ENCODE results near the gene ELAC2. TPM values are rescaled to one million over a fixed set of nuclear protein-coding genes. Genes with fewer than 3 reads are reported as not detected.

ELAC2 gene
- total and polyA plus RNA-seq, 2 donors (not counting 1 experiment from before 2014, with no cell fraction given) = 58.1 to 79.4 TPM

- peak overlapping the region; percentile 40 for H3K4me3 Mint-ChIP-seq
- peaks cover 3 to 8% of the 10 kb centered on the region in 2 donors for H3K4me1 ChIP-seq (ENCODE audit: control insufficient read depth in 2 of 2, insufficient read depth in 2 of 2, low read length in 2 of 2)
- WGBS (ENCODE audit: insufficient coverage) = 42% methylated on average over 16 of the region's 19 CpGs
- no peaks in the 10 kb centered on the region for H3K79me2 ChIP-seq (ENCODE audit: control insufficient read depth, insufficient read depth, low read length)
- TF ChIP-seq EZH2 (IDR thresholded peaks at IDR 0.05; ENCODE audit: borderline replicate concordance, insufficient read depth, low read depth, low read length, poor library complexity, severe bottlenecking) (no peak), CTCF (IDR thresholded peaks at IDR 0.05) (peak; percentile 98)
- POLR2A ChIA-PET = no interaction called here
- no peak overlapping the region for H3K27ac Mint-ChIP-seq
- H2AFZ ChIP-seq (ENCODE audit: insufficient read depth, low read depth, low read length, poor library complexity, severe bottlenecking) = peak overlapping the region; percentile 51
- H3K36me3 ChIP-seq (replicated peaks in 1 of 2; ENCODE audit: control extremely low read depth in 1 of 2, control insufficient read depth in 1 of 2, extremely low read depth in 1 of 2, insufficient read depth in 2 of 2, low read length in 1 of 2) = no peaks in the 10 kb centered on the region
- peak overlapping the region; percentile 52 for H3K4me2 ChIP-seq (replicated peaks; ENCODE audit: low read depth, low read length, poor library complexity, severe bottlenecking)
- peak overlapping the region in 2 of 5 experiments; percentile 18 to 26 for H3K4me3 ChIP-seq (ENCODE audit: control extremely low read depth in 1 of 5, extremely low read depth in 1 of 5, insufficient read depth in 1 of 5, low read depth in 2 of 5, low read length in 4 of 5)
- intact Hi-C loops (cut with micrococcal nuclease) = no loop called here
- ATAC-seq (ENCODE audit: low read depth) (peak; percentile 99), DNase-seq (peak; percentile 74)
- H3K9ac ChIP-seq (ENCODE audit: low read length) = no peak overlapping the region
- H3K27me3 ChIP-seq (replicated peaks in 1 of 4; ENCODE audit: control extremely low read depth in 1 of 4, control insufficient read depth in 3 of 4, insufficient read depth in 4 of 4, low read length in 3 of 4) = peaks cover 0 to 4% (median 1%) of the 10 kb centered on the region in 4 experiments
- CTCF ChIA-PET = interaction anchor here (0.7 kb wide), 1 partner anchor 9 kb away, joined by 3 read pairs; no protein-coding TSS in a partner anchor
- H3K9me3 Mint-ChIP-seq (ENCODE audit: insufficient read depth) = no peaks in the 10 kb centered on the region
- no peak overlapping the region for H3K27ac ChIP-seq (ENCODE audit: low read length in 2 of 2)
- H3K4me1 Mint-ChIP-seq = peaks cover 7% of the 10 kb centered on the region
- no peaks in the 10 kb centered on the region for H4K20me1 ChIP-seq (ENCODE audit: control insufficient read depth, insufficient read depth, low read length, poor library complexity, severe bottlenecking)
- peaks cover 14% of the 10 kb centered on the region for H3K27me3 Mint-ChIP-seq
- no peaks in the 10 kb centered on the region for H3K9me3 ChIP-seq (ENCODE audit: control extremely low read depth in 1 of 3, control insufficient read depth in 2 of 3, insufficient read depth in 1 of 3, low read length in 2 of 3)
Observed at GRCh38 chr17:13024526-13025257, 6.9 kb upstream of the ELAC2 start.

- Mint-ChIP-seq H3K27me3 (peaks cover 14% of the 10 kb centered on the region), H3K9me3 (ENCODE audit: insufficient read depth) (no peaks in the 10 kb centered on the region), H3K4me3 (peak overlapping the region; percentile 40), H3K27ac (no peak overlapping the region), H3K4me1 (peaks cover 7% of the 10 kb centered on the region)
- intact Hi-C loops (cut with micrococcal nuclease) = no loop called here
- Histone ChIP-seq H3K27ac (ENCODE audit: low read length in 2 of 2) (no peak overlapping the region), H3K4me3 (ENCODE audit: control extremely low read depth in 1 of 5, extremely low read depth in 1 of 5, insufficient read depth in 1 of 5, low read depth in 2 of 5, low read length in 4 of 5) (peak overlapping the region in 1 of 5 experiments; percentile 18), H3K36me3 (replicated peaks in 1 of 2; ENCODE audit: control extremely low read depth in 1 of 2, control insufficient read depth in 1 of 2, extremely low read depth in 1 of 2, insufficient read depth in 2 of 2, low read length in 1 of 2) (no peaks in the 10 kb centered on the region), H3K27me3 (replicated peaks in 1 of 4; ENCODE audit: control extremely low read depth in 1 of 4, control insufficient read depth in 3 of 4, insufficient read depth in 4 of 4, low read length in 3 of 4) (peaks cover 0 to 4% (median 1%) of the 10 kb centered on the region in 4 experiments), H2AFZ (ENCODE audit: insufficient read depth, low read depth, low read length, poor library complexity, severe bottlenecking) (peak overlapping the region; percentile 51), H3K9me3 (ENCODE audit: control extremely low read depth in 1 of 3, control insufficient read depth in 2 of 3, insufficient read depth in 1 of 3, low read length in 2 of 3) (no peaks in the 10 kb centered on the region), H3K9ac (ENCODE audit: low read length) (no peak overlapping the region), H3K79me2 (ENCODE audit: control insufficient read depth, insufficient read depth, low read length) (no peaks in the 10 kb centered on the region), H4K20me1 (ENCODE audit: control insufficient read depth, insufficient read depth, low read length, poor library complexity, severe bottlenecking) (no peaks in the 10 kb centered on the region), H3K4me2 (replicated peaks; ENCODE audit: low read depth, low read length, poor library complexity, severe bottlenecking) (peak overlapping the region; percentile 52), H3K4me1 (ENCODE audit: control insufficient read depth in 2 of 2, insufficient read depth in 2 of 2, low read length in 2 of 2) (peaks cover 3 to 8% of the 10 kb centered on the region in 2 donors)
- ATAC-seq (ENCODE audit: low read depth) (no peak), DNase-seq (no peak)
- POLR2A ChIA-PET = no interaction called here
- CTCF ChIA-PET = interaction anchor here (0.7 to 1.6 kb wide), 2 partner anchors 8 to 19 kb away, joined by 3 to 4 read pairs; no protein-coding TSS in a partner anchor
- WGBS (ENCODE audit: insufficient coverage) = 100% methylated on average over 1 of the region's 6 CpGs
- TF ChIP-seq CTCF (IDR thresholded peaks at IDR 0.05) (no peak), EZH2 (IDR thresholded peaks at IDR 0.05; ENCODE audit: borderline replicate concordance, insufficient read depth, low read depth, low read length, poor library complexity, severe bottlenecking) (no peak)
Observed at GRCh38 chr17:13024016-13024415, 6.2 kb upstream of the ELAC2 start.

Measured in B cell (primary cell).